Measurements from ENCODE around the gene DTNB.

DTNB gene

DNA sequence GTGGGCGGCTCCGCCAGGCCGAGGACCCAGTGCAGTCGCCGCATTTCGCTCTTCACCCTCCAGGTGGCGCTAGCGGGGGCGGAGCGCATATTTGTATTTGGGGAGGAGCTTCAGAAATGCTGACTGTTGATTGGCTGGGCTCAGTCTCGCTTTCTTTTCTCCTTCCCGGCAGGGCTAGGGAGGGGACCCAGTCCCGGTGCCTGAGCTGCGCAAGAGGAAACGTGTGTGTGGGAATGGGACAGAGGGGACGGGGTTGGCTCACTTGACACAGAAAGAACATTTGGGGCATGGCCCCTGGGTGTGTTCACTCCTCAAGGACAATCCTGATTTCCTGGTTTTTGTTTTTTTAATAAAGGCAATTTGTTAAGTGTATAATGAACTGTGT lies 311.3 kb downstream of the DTNB start:
- DNase-seq = peak; percentile 83 to 90

DNA sequence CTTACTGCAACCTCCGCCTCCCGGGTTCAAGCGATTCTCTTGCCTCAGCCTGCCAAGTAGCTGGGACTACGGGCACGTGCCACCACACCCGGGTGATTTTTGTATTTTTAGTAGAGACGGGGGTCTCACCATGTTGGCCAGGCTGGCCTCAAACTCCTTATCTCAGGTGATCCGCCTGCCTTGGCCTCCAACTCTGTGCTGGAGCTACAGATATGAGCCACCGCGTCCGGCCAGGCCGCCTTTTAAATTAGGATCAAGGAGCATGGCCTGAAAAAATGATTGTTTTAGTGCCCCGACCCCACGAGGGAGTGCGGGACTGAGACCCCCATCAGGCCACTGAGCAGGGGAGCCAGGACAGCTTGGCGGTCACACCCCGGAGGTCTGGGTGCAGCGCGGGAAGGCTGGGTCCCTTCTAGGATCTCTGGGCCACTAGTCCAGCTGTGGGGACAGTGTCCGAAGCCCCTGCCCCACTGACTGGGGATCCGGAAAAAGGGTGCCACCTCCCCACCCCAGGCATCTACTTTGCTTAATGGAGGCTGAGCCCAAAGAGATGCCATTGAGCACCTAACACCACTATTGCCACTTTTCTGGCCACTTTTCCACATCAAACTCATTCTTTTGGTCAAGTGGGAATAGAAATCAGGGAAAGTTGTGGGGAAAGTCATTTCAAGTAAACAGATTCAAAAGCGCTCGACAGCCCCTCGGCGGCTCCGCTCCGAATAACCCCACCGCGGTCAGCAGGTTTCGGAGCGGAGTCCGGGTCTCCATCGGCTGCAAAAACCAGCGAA lies 311.9 kb downstream of the DTNB start:
- no peak for DNase-seq

DNA sequence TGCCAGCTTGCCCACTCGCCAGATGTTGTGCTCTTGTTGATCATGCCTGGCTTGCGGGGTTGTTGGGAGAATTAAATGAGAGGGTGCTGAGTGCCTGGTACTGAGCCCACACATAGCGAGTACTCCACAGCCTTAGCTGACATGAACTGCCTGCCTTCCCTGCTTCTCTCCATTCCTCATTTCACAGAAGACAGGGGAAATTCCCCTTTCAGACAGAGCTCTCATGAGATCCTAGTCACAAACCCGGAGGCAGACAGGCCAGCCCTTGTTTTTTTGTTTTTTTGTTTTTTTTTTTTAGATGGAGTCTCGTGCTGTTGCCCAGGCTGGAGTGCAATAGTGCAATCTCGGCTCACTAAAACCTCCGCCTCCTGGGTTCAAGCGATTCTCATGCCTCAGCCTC lies 314.5 kb downstream of the DTNB start:
- no peak for DNase-seq

DNA sequence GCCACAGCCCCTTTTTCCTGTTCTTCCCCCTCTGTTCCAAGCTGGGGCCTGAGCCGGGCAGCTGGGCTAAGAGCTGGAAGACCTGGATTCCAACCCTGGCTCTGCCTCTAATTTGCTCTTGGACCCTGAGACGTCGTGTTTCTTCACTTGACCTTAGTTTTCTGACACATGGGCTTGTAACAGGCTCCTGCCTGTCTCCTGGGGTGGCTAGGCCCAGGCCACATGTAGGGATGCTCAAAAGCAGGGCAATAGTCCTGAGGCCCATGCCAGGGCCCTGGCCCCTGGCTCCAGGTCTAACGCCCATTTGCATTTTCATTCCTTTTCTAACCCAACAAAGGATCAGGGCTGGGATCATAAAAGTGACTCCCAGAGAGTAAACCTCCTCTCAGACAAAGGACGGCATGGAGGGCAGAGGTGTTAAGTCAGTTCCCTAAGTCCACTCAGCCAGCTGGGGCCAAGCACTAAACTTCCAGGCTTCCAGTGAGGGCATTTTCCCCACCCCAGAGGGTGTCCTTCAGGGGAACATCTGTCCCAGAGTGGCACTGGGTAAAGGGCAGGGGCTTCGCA lies 315.0 kb downstream of the DTNB start:
- DNase-seq = no peak

DNA sequence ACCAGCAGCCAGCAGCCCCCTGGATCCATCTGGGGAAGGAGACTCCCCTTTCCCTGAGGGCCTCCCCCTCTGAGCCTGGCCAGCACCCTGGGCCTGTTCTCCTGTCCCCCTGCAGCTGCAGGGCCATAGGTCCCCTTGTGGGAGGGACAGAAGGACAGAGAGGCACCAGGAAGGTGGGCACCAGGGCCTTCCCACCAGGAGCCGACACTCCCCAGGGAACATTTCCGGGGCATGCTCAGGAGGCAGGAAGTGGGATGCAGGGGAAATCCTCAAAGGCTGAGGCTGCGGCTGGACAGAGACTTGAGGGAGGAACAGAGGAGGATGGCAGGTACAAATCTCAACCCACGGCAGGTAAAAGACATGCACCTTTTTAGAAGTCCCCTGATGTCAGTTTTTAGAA lies 317.3 kb downstream of the DTNB start:
- no peak for DNase-seq

DNA sequence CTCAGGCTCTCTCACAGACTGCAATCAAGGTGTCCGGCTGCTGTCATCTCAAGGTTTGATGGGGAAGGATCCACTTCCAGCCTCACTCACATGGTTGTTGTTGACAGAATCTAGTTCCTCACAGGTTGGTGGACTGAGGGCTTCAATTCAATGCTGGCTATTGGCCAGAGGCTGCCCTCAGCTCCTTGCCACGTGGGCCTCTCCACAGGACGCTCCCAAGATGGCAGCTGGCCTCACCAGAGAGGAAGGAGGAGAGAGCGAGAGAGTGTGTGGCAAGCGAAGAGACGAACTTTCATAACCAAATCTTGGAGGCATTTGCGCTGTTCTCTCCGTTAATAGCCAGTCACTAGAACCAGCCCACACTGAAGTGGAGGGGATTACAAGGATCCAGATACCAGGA lies 318.1 kb downstream of the DTNB start:
- no peak for DNase-seq

DNA sequence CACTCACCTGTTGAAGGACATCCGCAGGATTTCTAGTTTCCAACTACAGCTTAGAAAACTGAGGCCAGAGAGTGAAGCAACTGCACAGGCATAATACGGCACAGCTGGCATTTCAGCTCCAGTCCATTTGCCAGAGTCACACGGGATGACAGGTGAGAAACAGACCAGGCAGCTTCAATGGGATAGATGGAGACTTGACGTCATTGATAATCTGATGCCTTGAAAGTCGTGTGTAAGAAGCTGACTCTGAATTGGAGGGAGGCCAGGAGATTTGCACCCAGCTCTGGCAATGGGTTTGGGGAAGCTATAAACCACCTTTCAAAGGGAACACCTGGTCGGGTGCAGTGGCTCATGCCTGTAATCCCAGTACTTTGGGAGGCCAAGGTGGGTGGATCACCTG lies 319.3 kb downstream of the DTNB start:
- DNase-seq = no peak

DNA sequence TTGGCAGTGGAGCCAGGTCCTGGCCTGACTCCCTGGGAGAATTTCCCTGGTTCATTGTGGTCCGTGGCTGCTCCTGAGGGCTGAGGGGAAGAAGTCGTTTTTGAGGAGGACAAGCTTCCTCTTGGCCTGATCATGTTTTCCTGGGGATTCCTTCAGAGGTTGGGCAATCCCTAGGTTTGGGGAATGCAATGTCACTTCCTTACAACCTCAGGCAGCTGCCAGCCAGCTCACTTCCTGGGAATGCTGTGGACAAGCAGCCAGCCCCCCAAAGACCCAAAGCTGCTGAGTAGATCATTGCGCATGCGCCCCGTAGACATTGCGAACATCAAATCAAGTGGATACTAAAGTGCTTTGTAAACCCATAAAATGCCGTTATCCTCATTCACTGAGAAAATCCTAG lies 324.0 kb downstream of the DTNB start:
- DNase-seq = no peak

DNA sequence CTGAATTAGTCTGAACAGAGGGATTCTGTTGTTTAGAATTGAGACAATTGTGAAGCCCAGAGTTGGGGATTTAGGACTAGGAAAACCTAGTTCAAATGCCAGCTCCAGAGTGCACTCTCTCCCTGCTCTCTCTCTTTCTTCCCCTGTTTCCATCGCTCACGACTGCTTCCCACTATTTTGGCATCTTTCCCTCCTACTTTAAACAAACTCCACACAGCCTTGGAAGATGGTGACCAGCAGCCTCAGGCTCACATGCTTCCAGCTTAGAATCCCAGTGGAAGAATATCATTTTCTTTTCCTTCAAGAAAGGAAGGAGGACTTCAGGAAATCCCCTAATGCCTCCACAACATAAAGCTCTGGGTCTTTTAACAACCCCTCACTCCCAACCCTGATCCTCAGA lies 325.5 kb downstream of the DTNB start:
- no peak for DNase-seq

DNA sequence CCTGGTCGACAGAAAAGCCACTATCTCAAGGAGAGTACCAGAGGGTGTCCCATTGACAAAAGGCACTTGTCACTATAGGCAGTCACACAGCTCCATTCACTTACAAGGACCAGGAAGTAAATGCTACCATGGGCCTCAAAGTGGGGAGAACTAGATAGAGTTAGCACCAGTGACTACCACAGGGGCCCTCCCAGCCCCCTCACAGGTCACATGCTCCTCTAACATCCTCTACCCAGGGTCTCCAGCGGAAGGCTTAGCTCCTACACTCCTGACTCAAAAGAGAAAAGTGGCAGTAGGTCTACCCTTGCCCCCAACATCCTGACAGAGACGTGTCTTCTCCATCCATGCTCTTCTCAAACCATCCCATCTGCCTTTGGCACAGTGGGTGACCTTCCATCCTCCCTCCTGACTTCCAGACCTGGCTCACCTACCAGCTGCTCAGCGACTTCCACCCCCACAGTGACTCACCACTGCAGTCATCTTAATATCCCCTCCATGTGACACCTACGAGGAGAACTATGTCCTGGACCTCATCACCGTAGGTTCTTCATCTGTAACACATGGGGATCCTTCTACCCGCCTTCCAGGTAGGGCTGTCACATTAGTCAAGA lies 326.1 kb downstream of the DTNB start:
- no peak for DNase-seq

DNA sequence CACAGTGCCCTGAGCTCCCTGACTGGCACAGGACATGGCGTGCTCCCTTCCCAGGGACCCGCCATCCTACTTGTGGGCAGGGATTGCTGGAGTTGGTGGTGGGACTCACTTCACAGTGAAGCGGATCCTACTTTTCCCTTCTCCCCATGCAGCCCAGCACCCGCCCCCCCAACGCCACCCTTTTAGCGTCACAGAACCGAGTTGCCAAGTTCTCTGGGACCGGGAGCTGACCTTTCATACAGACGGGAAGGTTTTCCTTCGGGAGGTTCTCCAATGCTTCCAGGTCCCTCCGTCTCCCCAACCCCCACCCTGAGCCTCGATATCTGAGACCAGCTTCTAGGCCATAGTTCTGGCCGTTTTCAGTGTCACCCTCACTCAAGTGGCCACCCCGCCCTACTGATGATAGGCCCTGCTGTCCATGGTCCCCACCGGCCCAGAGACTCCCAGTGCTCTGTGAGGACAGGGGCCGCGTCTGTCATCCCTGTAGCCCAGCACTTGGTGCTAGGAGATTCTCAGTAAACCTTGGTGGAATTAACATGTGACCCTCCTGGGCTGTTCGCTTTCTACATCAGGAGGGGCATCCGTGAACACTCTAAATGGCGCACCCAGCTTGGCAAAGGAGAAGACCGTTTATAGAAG lies 330.1 kb downstream of the DTNB start:
- no peak for DNase-seq

DNA sequence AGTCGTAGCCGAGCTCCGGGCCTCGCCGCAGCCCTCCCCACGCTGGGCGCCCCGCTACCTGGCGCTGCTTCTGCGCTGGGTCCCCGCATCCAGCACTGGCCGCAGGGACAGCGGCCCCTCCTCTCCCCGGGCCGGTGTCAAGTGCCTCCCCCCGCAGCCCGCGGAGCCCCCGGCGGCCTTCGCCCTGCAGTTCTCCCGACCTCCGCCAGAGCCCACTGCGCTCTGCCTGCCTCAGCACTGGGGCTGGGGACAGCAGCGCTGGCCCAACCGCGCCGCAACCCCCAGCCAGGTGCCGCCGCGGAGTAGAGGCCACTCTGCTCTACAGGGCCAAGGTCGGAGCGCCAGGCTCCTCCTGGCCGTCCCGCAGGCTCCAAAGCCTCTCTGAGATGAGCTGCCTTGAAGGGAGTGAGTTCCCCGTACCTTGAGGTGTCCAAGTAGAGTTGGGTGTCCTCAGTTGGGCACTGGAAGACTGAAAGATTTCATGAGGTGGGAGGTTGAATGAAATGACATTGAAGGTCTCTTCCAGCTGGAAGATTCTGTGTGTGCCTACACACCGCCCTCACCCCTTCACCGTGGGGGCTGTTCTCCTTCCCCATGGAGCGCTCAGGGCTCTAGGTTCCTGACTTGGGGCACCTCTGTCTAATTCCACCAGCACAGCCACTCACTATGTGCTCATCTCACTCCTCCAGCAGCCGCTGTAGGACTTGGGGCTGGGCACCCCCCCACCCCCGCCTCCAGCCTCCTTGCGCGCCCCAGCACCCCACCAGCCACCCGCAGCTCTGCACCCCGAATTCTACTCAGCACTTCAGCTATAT lies 330.8 kb downstream of the DTNB start:
- peak; percentile 71 to 82 for DNase-seq

DNA sequence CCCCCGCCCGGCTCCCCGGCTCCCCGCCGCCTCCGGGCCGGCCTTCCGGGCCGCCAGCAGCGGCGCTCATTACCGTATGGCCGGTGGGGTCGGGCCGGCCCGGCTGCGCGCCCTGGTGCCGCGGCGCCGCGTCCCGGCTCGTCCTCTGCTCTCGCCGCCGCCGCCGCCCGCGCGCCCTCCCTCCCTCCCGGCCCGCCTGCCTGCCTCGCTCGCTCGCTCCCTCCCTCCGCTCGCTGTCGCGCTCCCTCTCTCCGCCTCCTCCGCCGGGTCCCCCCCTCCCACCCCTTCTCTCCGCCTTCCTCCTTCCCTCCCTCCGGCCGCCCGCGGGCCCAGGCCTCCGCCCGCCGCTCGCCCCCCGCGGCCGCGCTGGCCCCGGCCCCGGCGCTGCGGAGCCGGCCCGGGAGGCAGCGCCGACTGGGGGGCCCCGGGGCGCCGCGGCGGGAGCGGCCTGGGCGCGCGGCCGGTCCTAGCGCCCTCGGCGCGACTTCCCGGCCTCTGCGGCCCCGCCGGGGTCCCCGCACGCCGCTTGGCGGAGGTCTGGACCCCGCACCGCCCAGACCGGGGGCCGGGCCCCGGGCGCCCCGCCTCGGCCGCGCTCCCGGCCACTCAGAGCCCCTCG lies 331.5 kb downstream of the DTNB start, which contains the start of gene DNMT3A:
TSS of gene DNMT3A (minus strand) at position 173 of the 619 bp plus-strand sequence. CDS start 27,941 bp downstream, outside the sequence.
- peak; percentile 22 to 61 for DNase-seq

DNA sequence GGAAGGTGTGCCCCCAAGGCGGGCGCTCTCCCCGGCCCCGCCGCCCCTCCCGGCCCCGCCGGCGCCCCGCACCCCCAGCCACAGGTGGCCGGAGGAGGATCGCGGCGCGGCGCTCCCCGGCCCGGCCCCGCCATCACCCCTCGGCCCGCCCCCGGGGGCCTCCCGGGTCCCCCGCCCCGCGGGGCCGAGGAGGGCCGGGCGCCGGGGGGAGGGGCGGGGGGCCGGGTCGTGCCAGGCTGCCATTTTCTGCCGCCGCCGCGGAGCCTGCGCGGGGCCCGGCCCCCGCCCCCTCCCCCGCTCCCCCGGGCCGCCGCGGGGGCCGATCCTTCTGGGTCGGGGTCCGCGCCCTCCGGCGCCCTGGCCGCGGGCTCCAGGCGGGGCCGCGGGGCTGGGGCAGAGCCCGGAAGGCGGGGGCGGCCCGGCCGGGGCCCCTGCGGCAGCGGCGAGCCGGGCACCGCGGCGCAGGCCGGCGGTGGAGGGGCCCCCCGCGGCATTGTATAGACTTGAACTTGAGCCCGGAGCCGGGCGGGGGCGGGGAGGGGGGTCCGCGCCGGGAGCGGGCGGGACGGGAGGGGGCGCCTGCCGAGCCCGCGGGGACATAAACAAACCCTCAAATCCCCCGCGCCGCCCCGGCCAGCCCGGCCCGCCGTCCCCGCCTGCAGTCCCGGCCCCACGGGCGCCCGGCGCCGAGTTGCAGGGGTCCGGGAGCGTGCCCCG lies 332.2 kb downstream of the DTNB start:
- peak in 1 of 2 experiments; percentile 27 for DNase-seq

DNA sequence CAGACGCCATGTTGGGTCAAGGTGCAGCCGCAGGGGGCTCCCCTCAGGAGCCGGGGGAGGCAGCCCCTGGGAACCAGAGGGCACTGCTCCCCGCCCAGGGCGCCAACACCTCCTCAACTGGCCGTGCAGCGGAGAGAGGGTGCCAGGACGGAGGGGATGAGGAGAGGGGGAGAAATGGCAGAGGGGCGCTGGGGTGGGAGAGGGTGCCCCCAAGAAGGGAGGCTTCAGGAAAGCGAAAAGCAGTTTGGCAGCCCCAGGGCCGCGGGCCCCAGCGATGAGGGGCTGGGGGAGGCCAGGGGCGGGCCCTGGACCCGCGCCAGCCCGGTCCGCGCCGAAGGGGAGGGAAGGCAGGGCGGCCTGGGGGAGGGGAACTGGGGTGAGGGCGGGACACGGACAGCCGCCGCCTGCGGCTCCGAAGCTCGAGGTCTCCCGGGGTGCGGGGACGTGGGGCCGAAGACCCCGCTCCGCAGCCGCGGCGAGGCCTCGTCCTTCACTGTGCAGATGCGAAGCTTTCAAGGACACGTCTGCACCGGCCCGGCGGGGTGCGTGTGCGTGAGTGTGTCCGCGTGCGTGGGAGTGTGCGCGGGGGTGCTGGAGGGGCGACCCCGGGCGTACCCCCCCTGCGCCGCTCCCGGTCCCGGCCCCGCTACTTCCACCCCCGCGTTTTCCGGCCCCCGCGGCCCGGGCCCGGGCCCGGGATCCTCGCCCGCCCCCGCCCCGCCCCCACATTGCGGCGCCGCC lies 333.0 kb downstream of the DTNB start:
- DNase-seq = no peak

DNA sequence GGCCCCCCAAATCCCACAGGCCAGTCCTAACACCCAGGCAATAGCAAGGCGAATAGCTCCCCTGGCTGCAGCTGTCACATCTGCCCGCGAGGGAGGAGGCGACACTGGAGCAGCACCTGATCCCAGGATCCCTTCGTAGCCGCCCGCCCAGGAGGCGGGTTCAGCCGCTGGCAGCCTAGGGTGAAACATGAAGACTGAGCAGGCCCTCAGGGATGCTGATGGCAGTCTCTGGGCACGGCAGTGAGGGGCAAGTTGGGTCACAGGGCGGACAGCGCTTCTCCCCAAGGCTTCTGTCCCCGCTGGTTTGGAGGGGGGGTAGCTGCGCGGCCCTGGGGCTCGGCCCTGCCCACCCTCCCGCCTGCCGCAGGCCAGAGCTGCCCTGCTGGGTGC lies 333.6 kb downstream of the DTNB start:
- DNase-seq = no peak

DNA sequence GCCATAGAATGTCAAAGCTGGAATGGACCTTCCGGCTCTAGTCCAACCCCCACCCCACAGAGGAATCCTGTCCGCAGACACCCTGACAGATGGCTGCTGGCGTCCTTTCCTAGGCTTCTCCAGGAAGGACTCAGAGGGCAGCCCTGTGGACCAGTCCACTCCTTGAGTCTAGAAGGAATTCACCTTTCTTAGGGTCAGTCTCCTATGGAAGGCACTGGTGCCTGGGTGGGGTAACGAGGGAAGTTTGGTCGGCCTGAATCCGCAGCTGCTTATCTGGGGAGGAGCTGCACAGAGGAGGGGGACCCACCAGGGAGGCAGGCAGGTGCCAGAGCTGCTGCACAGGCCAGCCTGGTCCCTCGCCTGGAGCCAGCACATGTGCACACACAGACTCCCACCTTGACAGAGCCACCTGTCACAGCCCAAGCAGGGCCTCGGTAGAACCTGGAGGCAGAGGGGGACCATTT lies 334.1 kb downstream of the DTNB start:
- no peak for DNase-seq

DNA sequence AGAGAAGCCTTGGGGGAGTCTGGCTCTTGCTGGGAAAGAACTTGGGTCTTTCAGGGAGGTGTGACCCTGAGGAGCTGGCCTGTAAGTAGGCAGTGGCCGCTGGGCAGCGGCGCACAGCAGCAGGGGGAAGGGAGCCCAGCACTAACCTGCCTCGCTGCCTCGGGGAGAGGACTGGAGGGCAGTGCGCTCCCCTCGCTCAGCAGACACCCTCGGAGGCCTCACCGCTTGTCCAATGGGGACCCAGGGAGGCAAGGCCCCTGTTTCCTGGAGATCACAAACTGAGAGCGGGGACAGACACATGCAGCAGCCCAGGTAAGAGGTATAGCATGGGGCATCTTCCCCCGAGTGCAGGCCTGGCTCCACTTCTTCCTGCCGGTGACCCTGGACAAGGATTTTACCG lies 335.0 kb downstream of the DTNB start:
- no peak for DNase-seq

DNA sequence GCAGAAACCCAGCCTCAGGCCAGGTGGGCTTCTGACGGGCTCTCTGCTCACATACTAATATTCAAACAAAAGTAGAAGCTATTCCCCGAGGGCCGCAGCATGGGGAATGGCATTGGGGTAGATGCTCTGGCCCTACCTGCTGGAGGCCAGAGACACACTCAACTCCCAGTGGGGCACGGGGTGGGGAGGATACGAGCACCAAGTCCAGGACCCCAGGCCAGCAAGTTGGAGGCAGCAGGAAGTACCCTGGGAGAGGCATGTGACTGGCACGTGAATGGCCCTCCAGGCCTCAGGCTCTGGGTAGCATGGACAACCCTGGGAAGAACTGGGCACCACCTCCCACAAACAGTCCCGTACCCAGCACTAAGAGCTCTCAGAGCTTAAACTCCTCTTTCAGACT lies 335.5 kb downstream of the DTNB start:
- no peak for DNase-seq

DNA sequence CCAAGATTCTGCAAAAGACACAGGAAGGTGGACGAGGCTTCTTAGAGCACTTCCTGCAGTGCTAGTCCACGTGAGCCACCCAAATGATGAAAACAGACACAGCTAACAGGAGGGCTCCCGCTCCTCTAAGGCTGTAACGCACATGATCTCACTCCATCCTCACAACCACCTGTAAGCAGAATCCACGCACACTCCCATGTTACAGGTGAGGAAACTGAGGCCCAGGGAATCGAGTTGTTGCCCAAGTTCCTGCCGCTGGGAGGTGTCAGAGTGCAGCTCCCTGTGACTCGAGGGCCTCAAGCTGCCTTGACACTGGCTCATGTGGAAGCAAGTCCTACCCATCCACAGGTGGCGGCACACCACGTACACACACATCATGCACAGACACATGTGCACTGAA lies 336.1 kb downstream of the DTNB start:
- no peak for DNase-seq

DNA sequence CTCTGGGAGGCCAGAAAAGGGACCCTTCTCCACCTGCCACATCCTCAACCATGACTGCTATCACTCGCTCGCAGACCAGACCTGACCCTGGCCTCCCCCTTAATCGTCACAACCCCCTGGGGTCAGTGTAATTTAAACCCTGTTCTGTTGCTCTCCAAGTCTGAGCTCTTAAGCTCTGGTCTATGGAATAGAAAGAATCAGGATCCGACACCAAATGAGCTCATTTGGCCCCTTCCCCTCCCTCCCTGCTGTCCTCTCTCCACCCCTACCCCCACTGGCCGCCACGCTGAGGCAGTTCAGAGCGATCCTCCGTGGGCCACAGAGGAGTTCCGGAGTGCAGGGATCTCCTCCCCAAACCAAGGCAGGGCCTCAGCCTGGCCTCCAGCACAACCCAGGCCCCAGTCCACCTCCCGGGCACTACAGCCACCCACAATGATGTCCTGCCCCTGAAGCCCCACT lies 337.0 kb downstream of the DTNB start:
- no peak for DNase-seq
